Hematopoietic multipotent progenitor cell treated with erythropoietin and hydrocortisone succinate and interleukin-3 and kit ligand, for 6 days (in vitro differentiated cells): ENCODE data around the gene TXNRD1.
"Not testable (repeated sequence)": the region's sequence is repeated elsewhere in the genome, so short reads cannot be mapped to it uniquely, and the experiment has no call there.

ENCODE experiments used
- DNase-seq: peaks from one replicate; pipeline ENCODE4 v3.0.0-alpha.2; 2015

TXNRD1 gene

DNA sequence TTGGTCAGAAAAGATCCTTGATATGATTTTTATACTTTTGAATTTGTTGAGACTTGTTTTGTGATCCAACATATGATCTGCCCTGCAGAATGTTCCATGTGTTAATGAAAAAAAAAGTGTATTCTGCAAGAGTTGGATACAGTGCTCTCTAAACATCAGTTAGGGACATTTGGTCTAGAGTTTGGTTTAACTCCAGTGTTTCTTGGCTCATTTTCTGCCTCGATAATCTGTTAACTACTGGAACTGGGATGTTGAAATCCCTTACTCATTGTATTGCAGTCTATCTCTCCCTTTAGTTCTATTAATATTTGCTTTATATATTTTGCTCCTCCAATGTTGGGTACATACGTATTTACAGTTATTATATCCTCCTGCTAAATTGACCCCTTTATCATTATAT is 18.3 kb upstream of the TXNRD1 start:
- DNase-seq, result no peak

DNA sequence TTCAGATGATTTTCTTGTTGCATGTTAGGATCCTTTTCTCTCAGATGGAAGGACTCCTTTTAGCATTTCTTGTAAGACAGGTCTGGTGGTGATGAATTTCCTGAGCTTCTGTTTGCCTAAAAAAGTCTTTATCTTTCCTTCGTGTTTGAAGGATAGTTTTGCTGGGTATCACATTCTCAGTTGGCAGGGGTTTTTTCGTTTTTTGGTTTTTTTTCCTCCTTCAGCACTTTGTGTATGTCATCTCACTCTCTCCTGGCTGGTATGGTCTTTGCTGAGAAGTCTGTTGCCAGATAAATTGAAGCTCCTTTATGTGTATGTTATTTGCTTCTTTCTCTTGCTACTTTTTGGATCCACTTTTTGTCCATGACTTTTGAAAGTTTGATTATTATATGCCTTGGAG is 15.6 kb upstream of the TXNRD1 start:
- no peak for DNase-seq

DNA sequence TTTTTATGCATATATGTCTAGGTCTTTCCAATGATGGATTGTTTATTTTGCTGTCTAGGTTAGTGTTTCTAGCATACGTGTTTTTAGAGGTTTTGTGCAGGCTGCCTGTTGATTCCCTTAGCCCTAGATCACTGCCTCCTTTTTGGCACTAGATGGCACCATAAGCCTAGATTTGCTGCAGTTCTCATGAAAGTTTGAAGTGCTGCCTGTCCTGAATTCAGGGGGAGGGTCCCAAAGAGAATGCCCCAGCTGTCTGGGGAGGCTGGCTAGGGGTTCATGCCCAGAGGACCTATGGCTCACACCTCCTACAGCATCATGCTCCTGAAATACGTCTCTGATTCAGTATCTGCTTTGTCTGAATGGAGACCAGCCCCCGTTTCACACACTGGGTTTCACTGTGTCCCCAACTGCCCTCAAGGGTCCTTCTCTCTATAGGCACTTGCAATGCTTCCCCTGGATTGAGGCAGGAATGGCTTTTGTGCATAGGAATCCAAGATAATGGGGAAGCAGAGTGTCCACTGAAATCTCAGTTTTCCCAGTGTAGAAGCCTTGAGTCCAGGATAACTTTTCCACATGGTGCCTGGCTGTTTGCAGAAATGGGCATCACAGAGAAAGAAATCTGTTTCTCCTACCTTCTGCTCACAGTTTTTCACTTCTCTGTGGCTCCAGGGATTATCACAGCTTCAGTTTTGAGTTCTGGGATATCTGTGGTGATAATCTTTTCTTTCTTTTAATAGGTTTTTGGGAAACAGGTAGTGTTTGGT is 14.2 kb upstream of the TXNRD1 start:
- peak; percentile 79 for DNase-seq

DNA sequence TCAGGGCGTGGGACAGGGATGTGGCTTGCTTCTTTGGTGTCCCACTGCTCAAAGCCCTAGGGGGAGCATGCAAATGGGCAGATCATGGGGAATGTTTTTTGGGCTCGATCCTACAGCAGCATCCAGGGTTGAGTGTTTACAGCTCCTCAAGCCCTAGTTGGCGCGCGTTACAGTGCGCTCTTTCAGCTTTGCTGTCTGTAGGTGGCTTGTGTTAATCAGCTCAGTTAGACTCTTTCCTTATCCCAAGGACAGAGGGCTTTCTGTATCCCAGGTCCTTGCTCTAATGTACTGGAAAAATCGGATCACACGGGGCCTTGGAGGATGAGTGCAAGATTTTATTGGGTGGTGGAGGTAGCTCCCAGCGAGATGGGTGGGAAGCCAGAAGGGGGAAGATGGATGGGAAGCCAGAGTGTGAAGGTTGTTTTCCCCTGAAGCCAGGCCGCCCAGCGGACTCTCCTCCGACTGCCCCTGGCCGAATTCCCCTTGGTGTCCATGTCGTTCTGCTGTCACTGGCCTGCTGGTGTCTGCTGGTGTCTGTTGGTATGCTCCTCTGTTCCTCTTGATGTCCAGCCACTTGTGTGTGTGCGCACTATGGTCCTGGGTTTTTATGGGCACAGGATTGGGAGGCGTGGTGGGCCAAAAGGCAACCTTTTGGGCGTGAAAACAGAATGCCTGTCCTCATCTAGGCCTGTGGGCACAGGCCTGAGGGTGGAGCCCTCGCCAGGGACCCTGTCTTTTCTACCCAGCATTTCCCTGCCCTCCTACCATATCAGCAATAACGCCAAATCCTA is 10.7 kb upstream of the TXNRD1 start:
- no peak for DNase-seq

DNA sequence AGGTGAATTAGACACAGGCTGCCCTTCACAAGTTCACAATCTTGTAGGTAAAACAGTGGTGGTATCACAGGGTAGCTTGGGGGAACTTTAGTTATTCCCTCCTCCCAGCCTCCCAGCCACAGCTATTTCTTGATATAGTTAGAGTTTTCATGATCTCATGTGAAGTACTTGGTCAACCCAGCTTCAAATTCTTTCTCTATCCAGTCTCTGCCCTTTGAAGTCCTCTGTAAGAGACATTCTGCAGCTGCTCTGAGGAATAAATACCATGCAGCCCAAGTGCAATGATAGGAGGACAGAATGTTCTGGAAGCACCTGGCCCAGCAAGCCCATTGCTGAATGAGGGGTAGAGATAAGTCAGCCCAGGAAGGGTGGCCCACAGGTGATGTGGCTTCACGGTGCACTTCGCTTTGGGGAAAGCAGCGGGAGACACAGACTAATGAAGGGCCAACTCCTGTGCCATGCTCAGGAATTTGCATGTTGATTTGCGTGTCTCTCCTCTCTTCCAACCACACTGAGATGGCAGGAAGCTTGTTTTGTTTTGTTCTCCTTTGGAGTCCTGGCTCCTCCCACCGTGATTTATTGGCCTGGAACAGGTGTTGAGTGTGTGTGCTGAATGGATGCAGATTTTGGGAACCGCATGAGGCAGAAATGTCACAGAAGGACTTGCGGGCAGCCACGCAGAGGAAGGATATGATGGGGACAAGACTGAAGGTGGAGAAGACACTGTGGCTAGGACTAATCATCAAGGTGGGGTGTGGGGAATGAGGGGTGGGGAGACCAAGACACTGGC is 8.0 kb upstream of the TXNRD1 start:
- DNase-seq, result no peak

DNA sequence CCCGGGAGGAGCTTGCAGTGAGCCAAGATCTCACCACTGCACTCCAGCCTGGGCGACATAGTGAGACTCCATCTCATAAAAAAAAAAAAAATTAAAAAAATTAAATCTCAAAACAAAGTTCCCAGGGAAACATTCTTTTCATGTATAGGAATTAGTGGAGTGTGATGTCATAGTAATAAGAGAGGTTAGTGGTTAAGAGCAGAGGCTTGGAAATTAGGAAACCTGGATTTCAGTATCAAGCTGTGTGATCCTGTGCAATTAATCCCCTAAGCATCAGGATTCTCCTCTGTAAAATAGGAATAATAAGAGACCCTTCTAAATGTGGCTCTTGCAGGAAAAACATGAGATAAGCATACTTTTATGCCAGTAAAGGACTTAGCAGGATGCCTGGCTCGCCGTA is 3.1 kb upstream of the TXNRD1 start:
- no peak for DNase-seq

DNA sequence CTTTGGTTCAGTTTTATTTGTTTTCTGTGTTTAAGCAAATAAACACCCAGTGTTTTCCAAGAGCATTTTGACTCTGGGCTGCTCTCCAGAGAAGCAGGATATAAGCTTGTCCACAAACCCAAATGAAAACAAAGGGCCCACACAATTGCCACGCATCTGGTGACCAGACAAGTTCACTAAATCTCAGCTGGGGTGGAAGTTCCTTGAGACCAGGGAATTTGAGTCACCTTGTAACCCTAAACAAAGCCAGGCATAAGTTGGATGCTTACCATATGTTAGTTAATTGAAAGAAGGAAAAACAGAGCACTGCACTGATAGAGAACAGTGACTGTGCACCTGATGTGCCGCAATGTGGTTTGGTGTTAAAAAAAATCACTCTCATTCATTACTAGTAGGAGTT is 1.6 kb upstream of the TXNRD1 start:
- no peak for DNase-seq

DNA sequence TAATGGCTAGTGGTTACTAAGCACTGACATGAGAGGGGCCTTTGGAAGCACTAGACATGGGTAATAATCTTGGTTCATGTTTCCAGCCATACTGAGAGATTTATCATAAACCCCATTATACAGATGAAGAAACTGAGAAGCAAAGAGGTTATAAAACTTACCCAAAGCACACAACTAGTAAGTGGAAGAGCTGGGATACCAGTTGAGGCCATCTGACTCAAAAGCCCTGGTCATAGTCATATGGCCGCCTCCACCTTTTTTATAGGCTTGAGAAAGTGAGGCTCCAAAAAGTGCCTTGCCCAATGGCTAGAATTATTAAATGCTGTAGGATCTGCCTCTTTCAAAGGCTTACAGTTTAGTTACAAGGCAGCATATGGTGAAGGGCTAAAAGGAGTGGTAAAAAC is 944 bp downstream of the TXNRD1 start:
- DNase-seq, result no peak

DNA sequence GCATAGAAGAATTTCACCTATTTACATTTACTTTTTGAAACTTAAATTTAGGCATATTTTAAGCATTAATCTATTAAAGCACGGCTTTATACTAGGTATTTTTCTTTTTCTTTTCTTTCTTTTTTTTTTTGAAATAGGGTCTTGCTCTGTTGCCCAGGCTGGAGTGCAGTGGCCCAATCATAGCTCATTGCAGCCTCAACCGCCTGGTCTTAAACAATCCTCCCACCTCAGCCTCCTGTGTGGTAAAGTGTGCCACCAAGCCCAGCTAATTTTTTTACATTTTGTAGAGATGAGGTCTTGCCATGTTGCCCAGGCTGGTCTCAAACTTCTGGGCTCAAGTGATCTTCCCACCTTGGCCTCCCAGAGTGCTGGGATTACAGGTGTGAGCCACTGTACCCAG is 2.9 kb downstream of the TXNRD1 start:
- not testable (repeated sequence) for DNase-seq

DNA sequence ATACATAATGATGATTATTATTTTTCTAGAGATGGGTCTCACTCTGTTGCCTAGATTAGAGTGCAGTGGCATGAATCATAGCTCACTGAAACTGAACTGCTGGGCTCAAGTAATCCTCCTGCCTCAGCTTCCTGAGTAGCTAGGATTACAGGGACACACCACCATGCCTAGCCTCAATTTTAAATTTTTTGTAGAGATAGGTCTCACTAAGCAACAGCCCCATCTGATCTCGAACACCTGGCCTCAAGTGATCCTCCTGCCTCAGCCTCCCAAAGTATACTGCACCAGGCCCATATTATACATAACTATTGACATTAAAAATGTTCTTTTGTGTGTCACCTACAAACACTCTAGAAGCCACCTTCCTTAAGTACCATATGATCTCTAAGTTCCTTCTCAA is 3.4 kb downstream of the TXNRD1 start:
- no peak for DNase-seq

DNA sequence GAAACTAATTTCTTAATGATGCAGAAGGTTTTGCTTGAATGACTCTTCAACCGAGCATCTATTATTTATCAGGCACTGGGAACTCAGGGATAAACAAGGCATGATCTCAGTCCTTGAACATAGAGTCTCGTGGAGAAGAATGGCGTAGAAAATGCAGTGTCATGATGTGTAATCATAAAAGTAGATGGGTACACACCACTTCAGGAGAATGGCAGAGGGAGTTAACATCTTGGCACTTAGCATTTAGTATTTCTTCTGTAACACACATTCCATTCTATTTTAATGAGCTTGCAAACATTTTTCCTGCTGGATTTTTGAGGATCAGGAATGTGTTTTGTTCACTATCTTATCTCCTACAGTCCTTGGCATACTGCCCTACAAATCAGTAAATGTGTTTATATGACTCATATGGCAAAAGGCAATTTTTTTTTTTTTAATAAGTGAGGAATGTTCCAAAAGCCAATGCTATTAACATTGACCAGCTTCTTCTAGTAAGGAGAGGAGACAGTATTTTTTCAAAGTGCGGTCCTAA is 3.8 kb downstream of the TXNRD1 start:
- DNase-seq, result peak; percentile 73

DNA sequence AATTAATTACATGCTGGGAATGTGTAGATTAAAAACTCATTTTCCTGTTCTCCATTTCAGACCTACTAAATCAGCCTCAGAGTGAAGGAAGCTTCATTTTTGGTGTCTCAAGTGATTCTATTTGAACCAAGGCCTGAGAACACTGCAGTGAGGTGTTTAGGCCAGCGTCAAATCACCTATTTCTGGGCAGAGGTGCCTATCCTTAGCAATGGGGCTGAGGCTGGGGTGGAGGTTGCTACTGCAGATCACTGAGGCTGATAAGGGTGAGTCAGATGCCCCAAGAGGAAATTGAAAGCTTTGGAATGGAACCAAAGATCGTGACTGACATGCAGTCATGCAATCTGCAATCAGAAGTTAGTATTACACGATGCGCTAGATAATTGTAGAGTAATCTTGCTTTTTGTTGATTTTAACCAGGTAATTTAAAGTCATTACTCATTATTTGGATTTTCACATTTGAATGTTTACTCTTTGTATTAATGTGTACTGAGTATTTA is 4.4 kb downstream of the TXNRD1 start:
- peak; percentile 86 for DNase-seq

DNA sequence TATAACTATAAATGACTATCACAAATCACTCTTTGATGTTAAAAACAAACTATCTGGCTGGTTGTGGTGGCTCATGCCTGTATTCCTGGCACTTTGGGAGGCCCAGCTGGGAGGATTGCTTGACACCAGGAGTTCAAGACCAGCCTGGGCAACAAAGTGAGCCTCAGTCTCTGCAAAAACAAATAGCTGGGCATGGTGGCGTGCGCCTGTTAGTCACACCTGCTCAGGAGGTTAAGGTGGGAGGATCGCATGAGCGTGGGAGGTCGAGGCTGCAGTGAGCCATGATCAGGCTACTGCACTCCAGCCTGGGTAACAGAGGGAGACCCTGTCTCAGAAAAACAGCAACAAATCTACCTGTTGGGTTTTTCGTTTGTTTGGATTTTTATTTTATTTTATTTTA is 5.4 kb downstream of the TXNRD1 start:
- DNase-seq, result no peak

DNA sequence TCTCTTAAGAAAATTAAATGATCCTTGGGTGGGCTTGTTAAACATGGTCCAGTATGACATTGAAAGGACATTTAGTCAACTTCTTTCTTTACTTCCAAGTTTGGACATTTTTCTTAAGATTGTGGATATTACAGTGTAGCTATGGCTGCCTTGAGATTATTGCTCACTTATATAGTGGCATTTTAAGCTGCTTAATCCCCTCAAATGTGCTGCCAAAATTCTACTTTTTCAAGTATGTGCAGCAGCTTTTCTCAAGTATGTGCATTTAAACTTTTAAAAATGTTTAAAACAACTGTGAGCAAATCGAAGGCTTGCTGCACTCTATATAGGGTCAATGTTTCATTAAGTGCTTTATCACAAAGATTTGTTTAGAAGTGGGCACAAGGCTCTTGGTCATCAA is 7.4 kb downstream of the TXNRD1 start:
- no peak for DNase-seq

DNA sequence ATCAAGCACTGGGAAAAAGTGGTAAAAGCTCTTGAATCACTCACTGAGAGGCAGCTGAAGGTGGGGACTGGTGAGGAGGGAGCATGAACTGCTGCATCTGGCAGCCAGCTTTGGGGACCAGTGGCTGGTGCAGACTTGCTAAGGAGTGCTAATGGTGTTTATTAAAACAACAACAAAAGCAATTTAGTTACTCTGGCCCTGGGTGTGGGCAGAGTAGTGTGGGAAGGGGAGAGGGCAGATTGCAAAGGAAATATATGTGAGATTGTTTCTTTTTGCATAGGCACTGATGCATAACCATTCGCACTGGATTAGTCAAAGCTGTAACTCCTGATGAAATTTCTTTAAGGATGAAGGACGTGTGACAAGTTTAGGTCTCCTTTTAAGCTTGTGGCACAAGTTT is 8.1 kb downstream of the TXNRD1 start:
- DNase-seq, result no peak

DNA sequence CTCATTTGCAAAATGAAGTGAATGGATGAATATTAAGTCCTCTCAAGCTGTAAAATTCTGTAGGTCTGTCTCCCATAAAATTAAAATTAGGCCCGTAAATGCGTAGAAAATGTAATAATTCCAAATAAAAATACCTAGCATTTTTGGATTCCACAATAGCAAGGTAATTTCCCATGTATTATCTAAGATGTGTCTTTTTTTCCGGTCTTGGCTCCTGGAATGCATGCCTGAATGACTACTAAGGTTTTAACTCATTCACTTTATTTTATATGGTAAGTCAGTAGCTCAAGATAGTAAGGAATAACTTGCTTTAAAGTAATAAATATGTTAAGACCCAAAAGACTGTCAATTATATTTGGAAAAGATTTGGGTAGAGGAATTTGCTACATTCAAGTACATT is 11.1 kb downstream of the TXNRD1 start:
- no peak for DNase-seq

DNA sequence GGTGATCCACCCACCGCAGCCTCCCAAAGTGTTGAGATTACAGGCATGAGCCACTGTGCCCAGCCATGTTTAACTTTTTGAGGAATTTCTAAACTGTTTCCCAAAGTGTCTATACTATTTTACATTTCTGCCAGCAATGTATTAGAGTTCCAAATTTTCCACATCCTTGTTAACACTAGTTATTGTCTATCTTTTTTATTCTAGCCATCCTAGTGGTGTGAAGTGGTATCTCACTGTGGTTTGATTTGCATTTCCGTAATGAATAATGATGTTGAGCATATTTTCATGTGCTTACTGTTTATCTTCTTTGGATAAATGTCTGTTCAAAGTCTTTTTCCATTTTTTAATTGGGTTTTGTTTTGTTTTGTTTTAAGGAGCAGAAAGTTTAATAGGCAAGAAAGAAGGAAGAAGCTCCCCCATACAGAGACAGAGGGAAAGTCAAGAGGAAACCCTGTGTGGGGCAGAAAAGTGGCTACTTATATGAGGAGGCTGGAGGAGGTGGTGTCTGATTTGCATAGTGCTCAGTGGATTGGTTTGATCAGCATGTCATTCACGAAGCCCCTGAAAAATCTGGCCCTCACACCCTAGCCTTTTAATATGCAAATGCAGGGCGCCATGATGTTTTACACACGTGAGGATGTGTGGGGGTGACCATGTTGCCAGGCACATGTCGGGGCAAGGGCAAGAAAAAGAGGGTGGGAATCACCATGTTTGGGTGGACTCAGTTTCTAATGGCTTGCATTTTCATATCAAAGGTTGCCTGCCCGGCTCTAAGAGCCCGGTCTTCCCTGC is 14.9 kb downstream of the TXNRD1 start:
- no peak for DNase-seq

DNA sequence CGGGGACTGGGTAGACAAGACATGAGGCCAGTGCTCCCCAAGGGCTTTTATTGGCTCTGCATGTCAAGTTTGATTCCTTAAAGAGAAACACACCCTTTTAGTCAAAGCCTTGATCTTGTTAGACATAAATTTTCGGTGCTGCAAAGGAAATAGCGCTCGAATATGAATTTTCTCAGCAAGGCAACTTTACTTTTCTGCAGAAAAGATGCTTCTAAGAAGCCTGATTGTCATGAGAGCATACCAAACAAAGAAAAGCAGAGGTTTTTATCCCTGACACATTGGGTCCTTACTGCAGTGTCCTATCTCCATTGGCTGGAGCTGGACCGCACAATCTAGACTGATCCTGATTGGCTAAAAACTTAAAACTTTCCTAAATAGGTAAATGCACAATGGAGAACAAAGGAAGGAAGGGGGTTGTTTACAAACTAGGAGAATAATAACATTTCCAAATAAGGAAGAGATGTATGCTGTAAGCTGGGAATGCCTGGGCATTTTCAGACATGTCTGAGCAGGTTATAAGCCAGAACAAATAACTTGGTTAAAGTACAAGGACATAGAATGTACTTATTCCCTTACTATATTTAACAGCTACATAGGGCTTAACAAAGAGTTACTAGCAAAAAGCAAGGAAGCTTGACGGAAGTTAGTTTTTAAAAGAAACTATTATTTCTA is 17.2 kb downstream of the TXNRD1 start:
- DNase-seq, result no peak

DNA sequence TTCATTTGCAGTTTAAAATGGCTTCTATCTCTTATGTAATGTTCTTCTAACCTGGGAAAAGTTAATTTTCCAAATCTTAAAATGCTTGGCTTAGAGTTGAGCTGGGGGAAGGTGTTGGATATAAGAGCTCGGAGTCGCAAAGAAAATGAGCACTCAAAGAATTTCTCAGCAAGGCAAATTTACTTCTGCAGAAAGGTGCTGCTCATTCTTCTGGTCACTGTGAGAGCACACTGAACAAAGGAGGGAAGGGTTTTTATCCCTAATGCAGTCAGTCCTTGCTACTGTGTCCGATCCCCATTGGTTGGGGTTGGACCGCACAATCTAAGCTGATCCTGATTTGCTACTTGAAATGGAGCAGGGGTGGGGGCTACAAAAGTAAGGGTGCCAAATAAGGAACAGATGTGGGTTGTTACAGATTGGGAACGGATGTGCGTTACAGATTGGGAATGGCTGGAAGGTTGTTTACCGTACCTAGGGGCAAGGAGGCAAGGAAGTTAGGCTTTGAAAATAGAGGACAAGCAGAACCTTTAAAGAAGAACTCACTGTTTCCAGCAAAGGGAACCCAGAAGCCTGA is 19.4 kb downstream of the TXNRD1 start:
- no peak for DNase-seq

DNA sequence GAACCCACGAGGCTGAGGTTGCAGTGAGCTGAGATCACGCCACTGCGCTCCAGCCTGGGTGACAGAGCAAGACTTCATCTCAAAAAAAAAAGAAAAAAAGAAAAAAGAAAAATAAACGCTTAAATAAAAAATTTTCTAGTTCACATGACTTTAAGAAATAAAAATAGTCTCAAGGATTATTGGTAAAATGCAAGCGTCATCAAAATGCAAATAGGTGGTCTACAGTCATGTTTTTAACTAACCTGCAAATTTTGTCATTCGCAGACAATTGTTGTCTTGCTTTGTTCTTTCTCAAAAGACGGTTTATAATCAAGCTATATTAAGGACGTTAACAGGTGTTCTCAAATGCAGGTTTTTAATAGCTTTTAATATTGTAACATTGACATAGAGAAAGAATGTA is 22.4 kb downstream of the TXNRD1 start:
- DNase-seq, result no peak

DNA sequence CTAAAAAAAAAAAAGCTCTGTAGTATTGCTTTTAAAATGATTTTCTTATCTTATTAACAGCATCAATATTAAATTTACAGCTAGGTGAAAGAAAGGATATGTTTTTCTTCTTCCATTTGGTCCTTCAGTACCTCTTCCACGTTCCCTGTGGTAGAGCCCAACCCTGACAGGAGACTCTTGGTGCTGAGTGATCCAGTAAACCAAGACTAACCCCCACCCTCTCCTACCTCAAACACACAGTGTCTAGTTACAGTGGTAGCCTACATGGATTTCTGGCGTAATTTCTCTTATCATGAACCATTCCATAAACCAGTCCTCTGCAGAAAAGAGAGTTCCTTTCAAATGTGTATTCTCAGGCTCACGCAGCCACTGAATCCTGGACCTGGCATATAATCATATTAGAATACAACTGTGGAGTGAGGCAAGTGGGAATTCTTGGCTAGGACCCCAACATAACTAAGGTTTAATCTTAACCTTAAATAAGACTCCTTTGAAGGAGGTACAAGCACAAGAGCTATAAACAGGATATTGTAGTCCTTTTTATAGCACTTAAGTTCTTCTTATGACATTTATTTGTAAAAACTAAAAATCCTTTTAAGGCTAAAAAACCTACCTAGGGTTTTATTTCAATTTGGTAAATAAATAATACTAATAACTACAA is 27.1 kb downstream of the TXNRD1 start:
- no peak for DNase-seq
